ENCODE data around the gene MLLT3.
"Not testable (repeated sequence)": the region's sequence is repeated elsewhere in the genome, so short reads cannot be mapped to it uniquely, and the experiment has no call there.

Gene MLLT3

DNA sequence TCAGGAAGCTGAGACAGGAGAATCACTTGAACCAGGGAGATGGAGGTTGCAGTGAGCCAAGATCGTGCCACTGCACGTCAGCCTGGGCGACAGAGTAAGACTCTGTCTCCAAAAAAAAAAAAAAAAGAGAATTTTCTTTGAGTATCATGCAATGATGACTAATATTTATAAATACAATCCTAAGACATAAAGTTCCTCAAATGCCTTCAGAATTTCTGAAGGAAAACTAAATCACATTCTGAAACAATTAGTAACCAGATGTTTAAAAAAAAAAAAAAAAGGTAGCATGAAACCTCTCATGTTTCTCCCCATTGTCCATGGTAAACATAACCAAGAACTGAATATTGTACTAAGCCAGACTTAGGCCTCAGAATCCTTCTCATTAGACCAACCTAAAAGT, 23.1 kb downstream of the MLLT3 start:
- DNase-seq (ENCODE audit: low read depth in 1 of 2, low spot score in 1 of 2) = no peak

- no peak for DNase-seq (ENCODE audit: low read depth in 1 of 2, low spot score in 1 of 2)
Observed at GRCh38 chr9:20598367-20598766, 23.9 kb downstream of the MLLT3 start.

DNA sequence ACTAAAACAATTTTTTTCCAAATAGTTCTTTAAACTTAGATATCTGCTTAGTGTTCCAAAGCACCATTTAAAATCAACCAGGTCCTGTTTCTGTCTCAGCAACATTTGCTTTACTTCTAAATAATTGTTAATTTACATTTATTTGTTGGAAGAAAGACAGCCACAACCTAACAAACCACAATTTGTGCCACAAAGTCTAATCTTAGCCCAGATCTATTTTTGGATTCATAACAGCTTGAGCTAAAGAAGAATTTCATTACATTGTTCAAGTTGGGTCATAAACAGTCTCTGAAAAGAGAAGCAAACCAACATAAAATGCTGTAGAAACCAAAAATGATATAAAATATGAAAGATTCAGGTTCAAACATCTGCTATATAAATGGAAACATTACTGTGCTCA, 24.4 kb downstream of the MLLT3 start:
- DNase-seq (ENCODE audit: low read depth in 1 of 2, low spot score in 1 of 2) = no peak

DNA sequence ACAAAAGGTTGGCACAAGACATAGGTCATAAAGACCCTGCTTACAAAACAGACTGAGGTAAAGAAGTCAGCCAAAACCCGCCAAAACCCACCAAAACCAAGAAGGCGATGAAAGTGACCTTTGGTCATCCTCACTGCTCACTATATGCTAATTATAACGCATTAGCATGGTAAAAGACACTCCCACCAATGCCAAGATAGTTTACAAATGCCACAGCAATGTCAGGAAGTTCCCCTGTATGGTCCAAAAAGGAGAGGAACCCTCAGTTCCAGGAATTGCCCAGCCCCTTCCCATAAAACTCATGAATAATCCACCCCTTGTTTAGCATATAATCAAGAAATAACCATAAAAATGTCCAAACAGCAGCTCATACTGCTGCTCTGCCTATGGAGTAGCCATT, 27.7 kb downstream of the MLLT3 start:
- DNase-seq (ENCODE audit: low read depth in 1 of 2, low spot score in 1 of 2) = no peak

- no peak for DNase-seq (ENCODE audit: low read depth in 1 of 2, low spot score in 1 of 2)
Observed at GRCh38 chr9:20593537-20593936, 28.8 kb downstream of the MLLT3 start.

GRCh38 chr9:20593105-20593504, 29.2 kb downstream of the MLLT3 start:
- no peak for DNase-seq (ENCODE audit: low read depth in 1 of 2, low spot score in 1 of 2)

- DNase-seq (ENCODE audit: low read depth in 1 of 2, low spot score in 1 of 2) = no peak
Observed at GRCh38 chr9:20592673-20593072, 29.6 kb downstream of the MLLT3 start.

DNA sequence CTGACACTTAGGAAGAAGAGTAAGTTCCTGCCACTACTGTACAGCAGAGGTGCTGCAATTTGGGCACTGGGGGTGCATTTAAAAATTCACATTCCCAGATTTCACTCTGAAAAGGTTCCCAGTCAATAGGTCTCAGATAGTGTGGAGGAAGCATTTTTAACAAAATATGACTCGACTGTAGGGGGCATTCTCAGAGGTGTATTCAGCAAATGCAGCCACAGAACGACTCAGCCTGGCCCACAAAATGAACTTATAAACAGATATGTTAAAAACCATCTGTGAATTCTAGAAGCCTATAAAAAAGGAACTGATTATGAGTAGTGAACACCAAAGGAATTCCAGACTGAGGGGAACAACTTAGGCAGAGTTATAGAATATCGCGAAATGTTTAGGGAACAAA, 31.1 kb downstream of the MLLT3 start:
- DNase-seq (ENCODE audit: low read depth in 1 of 2, low spot score in 1 of 2) = no peak

DNA sequence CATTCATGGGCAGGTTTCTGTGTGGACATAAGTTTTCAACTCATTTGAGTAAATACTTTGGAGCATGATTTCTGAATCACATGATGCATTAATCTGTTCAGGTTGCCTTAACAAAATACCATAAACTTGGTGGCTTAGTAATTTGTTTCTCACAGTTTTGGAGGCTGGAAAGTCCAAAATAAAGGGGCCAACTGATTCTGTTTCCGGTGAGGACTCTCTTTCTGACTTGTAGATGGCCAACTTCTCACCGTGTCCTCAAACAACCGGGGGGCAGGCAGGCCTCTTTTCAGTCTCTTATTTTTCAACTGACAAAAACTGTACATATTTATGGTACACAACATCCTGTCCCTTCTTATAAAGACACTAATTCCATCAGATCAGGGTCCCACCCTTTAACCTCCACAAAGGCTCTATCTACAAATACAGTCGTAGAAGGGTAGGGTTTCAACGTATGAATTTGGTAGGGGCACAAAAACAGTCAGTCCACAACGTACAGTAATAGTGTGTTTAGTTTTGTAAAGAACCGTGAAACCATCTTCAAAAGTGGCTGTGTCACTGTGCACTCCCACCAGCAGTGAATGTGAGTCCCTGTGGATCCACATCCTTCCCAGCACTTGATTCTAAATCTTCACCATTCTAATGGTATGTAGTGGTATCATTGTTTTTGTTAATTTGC, 37.2 kb downstream of the MLLT3 start:
- DNase-seq (ENCODE audit: low read depth in 1 of 2, low spot score in 1 of 2) = no peak

DNA sequence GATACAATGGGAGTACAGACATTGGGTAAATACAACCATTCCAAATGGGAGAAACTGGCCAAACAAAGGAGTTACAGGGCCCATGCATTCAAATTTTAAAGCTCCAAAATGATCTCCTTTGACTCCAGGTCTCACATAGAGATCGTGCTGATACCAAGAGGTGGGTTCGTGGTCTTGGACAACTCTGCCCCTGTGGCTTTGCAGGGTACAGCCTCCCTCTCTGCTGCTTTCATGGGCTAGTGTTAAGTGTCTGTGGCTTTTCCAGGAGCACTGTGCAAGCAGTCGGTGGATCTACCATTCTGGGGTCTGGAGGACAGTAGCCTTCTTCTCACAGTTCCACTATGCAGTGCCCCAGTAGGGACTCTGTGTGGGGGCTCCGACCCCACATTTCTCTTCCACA, 39.2 kb downstream of the MLLT3 start:
- DNase-seq (ENCODE audit: low read depth in 1 of 2, low spot score in 1 of 2) = not testable (repeated sequence)

GRCh38 chr9:20582150-20582549, 40.1 kb downstream of the MLLT3 start:
- DNase-seq (ENCODE audit: low read depth in 1 of 2, low spot score in 1 of 2) = no peak

DNA sequence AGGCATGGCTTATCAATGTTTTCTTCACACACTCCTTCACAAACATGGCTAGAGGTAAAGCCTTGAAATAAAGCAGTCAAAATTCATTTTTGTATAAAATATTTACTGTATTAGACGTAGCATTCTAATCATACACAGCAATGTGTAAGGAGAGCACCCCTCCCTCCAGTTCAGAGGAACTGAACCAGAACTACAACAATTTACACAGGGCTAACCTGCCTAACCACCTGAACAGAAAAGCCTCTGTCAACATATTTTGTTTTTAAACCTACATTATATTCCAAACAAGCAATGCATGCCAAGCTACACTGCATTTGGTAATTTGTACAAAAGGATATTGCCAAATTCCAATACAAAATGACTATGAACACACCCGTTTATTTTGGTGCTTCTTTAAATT, 41.6 kb downstream of the MLLT3 start:
- DNase-seq (ENCODE audit: low read depth in 1 of 2, low spot score in 1 of 2) = no peak

GRCh38 chr9:20579524-20580314, 42.6 kb downstream of the MLLT3 start:
- DNase-seq (ENCODE audit: low read depth in 1 of 2, low spot score in 1 of 2) = peak in 1 of 2 donors; percentile 11

DNA sequence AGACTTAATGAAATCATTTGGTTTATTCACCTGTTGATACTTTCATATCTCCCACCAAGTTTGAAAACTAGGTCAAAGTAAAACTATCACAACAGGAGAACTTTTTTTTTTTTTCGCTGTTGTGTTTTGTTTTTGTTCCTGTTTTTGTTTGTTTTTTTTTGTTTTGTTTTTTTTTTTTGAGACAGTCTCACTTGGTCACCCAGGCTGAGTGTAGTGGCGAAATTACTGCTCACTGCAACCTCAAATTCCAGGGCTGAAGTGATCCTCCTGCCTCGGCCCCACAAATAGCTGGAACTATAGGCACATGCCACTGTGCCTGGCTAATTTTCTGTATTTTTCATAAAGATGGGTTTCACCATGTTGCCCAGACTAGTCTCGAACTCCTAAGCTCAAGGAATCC, 49.3 kb downstream of the MLLT3 start:
- no peak for DNase-seq (ENCODE audit: low read depth in 1 of 2, low spot score in 1 of 2)

DNA sequence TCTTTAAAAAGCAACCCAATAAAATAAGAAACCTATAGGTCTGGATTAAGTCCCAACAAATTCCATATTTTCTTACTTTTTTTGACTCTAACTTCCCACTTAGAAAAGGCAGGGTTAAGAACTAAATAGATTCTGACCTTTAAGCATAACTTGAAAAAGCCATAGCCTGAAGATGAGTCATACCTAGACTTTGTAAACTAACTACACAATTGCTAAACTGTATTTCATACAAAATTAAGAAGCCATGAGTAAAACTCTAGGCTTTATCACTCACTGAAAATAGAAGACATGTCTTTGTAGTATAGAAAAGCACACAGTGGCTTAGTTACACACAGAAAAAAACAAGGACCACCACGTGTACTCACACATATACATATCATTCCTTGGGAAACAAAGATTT, 51.5 kb downstream of the MLLT3 start:
- no peak for DNase-seq (ENCODE audit: low read depth in 1 of 2, low spot score in 1 of 2)

DNA sequence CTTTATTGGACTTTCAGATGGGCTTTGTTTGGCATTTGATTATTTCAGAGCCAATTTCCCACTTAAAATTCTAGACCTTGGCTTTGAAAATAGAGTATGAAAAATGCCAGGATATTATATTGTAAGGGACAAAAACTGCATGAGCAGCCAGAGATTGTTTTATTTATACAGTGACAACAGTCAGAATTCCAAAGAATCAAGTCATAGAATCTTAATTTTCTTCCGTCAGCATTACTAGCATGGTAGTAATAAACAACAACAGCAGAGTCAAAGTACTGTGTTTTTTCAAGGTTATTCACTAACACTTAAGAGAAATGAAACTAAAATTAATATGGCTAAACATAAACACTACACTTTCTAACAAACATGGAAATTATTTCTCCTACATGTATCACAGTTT, 52.2 kb downstream of the MLLT3 start:
- no peak for DNase-seq (ENCODE audit: low read depth in 1 of 2, low spot score in 1 of 2)

DNA sequence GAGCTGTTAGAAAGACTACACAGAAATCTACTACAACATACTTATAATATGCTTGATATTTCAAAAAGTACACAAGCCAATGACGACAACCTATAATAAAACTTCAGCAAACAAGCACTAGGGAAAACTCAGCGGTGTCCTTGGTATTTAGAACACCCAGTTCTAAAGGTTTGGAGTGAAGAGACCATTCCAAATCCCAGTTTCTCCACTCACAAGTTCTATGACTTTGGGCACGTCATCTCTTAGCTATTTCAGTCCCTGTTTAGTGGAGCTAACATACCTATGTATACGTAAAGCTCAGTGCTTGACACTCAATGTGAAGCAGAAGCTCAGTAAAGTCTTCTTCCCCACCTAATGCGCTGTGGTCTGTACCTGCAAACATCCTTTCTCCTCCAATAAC, 52.8 kb downstream of the MLLT3 start:
- DNase-seq (ENCODE audit: low read depth in 1 of 2, low spot score in 1 of 2) = no peak

GRCh38 chr9:20568400-20568799, 53.9 kb downstream of the MLLT3 start:
- DNase-seq (ENCODE audit: low read depth in 1 of 2, low spot score in 1 of 2) = no peak

DNA sequence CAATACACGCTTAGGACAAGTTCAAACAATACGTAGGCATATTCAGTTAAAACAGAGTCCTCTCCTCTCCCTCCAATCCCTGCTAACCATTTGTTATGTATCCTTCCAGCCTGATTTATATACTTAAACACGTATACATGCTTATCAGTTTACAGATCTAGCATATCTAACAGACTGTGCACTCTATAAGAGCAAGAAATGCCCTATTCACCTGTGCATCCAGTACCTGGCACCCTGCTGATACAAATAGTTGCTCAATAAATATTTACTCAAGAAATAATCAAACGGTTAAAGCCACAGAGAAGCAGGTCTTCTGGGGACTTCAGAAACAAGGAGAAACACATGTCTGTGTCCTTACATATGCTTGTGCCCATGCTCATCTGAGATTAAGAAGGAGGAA, 55.9 kb downstream of the MLLT3 start:
- no peak for DNase-seq (ENCODE audit: low read depth in 1 of 2, low spot score in 1 of 2)

DNA sequence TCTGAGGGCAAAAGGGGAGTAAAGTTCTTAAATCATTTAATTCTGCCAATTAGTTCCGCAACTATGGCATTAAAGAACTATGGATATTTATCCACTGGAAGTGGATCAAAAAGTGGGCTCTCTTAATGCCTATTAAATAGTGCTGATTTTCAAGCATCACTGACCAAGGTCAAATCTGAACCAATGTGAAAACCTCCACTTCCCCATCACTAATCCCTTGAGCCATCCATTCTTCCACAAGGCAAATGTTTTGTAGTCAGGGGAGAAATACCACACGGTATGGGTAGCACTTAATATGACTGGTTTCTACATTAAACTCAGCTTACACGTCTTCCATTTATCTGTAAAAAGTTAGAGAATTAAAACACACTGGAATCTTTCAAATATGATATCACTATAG, 57.6 kb downstream of the MLLT3 start:
- no peak for DNase-seq (ENCODE audit: low read depth in 1 of 2, low spot score in 1 of 2)

DNA sequence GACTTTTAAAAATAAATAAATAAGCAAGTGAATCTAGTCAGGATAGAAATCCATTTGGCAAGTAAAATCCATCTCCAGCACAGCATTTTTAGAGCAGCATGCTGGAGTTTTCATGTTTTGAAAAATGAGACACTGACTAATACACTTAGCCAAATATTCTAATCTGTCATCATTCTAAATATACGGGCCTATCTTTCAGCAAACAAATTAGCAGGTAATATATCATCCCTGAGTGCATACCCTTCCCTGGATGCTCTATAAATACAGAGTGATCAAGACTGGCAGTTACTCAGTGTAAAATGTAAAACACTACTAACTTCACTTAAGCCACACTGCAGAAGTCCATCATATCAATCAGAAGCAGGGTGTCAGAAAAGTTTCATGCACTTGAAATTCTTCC, 58.4 kb downstream of the MLLT3 start:
- no peak for DNase-seq (ENCODE audit: low read depth in 1 of 2, low spot score in 1 of 2)

DNA sequence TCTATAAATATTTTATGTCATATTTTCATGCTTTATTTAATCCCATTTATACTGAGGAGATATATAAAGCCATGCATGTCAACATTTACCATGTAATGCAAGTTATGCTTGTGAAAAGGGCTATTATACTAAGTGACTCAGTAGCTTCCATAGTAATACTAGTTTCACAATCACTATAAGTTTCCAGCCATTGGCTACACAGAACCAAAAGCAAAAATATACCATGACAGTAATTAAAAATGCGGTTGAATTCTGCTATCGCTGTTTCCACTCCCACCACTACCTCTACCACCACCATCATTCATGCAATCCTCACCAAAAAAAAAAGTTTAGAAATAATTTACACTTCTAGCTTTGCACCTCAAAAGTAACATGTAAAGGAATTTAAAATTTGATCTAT, 60.2 kb downstream of the MLLT3 start:
- peak in 1 of 2 donors; percentile 10 for DNase-seq (ENCODE audit: low read depth in 1 of 2, low spot score in 1 of 2)

GRCh38 chr9:20561531-20561930, 60.8 kb downstream of the MLLT3 start:
- DNase-seq (ENCODE audit: low read depth in 1 of 2, low spot score in 1 of 2) = no peak
